ENCODE data around the gene KLHL29.

Gene KLHL29

DNA sequence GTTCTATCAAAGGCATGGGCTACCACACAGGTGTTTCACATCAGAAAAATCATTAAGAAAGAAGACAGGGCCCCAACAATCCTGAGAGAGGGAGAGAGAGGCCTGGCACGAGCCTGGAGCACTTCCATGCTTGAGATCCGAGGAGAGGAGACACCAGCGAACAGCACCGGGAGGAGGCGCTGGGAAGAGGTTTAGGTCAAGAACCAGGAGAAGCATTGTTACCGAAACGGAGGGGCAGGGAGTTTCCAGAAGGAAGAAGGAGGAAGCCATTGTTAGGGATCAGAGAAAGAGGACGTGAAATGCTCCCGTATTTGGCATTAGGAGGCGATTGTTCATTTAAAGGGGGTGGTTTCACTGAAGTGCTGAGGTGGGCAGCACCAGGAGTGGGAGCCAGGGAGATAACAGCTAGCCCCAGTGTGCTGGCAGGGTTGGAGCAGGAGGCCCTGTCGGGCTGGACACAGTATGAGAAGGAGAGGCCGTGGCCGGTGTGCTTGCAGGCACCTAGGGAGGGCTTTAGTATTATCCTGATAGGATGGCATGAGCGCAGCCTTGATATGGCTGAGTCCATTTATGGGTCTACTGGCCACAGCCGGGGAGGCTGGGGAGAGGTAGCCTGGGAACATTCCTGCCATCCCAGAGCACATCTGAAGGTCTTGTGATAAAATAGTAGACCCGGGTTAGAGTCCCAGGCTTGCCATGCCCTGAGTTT is 244.9 kb downstream of the KLHL29 start:
- no peak for DNase-seq (ENCODE audit: low read depth, low spot score)

DNA sequence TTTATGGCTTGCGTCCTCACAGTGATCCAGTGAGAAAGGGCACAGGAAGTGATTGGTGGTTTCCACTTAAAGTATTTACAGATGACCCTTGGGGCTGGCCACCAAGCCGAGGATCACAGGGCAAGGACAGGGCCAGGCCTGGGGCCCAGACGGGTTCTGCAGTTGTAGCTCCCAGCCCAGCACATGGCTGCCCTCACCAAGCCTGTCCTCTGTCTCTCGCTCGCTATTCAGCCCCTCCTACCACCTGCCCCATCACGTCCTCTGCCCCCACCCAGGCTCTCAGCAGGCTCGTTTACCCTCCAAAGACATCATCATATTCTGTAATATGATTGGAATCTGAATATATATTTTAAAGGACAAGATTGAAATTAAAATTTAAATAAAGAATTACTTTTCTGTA is 246.0 kb downstream of the KLHL29 start:
- DNase-seq (ENCODE audit: low read depth, low spot score) = no peak

DNA sequence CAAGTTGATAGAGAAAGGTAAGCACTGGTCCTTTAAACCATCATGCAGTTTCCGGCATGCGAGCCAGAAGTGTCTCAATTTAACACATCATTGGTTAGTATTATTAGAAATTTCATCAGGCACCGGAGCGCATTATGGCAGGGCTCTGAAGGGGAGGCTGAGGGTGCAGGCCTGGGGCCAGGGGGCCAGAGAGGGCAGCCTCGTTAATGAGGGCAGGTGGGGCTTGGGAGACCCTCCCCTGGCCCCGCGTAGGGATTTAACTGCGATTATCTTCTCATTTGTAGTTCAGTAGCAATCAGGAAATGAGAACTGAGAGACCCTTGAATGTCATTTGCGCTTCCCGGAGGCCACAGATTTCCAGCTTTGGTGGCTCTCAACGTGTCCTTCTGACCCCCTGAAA is 246.4 kb downstream of the KLHL29 start:
- DNase-seq (ENCODE audit: low read depth, low spot score) = no peak

DNA sequence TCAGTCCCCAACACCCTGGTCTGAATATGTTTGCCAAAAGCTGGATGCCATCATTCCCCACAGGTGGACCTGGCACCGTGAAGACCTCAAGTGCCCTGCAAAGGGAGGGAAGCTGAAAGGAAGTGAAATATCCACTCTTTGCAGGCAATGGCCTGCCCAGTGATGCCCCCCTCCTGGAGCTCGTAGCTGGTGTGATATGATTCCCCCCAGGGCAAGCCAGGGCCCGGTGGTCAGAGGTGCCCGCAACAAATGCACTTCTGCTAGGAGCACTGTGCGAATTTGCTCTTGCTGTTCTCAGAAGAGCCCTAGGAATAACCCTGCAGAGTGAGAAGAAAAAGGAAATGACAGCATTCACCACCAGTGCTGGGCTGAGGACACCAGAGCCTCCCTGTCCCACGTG is 247.4 kb downstream of the KLHL29 start:
- DNase-seq (ENCODE audit: low read depth, low spot score) = no peak

DNA sequence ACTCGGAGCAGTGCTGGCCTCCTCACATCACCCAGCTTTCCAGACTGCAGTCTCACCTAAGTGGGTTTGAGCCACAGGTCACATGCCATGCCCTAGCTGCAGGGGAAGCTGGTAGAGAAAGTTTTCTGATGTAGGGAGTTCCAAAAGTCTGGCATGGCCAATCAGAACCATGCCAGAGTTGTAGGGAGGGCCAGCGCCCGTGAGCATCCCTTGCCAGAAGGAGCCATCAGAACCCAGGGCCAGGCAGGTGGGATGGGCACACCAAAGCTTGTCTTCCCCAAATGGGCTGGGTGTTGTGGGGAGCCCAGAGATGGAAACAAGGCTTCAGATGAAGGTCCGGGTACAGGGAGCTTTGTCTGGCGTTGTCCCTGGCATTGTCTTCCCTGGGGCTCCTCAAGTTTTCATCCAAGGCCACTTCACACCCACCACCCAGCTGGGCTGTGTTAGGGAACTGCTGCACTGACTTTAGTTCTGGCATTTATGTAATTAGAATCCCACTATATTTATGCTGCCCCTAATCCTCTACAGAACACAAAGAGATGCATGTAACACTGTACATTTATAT is 247.9 kb downstream of the KLHL29 start:
- DNase-seq (ENCODE audit: low read depth, low spot score) = no peak

DNA sequence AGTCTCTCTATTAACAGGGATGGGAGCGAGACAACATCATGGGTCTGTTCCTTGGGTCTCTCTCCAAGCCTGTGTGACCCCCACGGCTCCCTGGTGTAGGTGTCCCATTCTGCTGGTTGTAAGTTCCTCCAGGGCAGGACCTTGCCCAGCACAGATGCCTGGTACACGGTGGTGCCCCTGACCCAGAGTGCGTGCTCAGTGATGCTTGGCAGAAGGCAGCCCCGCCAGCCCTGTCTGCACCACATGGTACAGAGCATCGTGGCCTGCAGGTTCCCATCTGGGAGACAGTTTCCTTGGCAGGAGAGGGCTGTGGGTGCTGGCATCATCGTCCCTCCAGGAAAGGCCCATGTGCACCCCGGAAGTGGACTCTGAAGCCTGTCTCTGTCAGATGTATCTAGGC is 249.0 kb downstream of the KLHL29 start:
- no peak for DNase-seq (ENCODE audit: low read depth, low spot score)

DNA sequence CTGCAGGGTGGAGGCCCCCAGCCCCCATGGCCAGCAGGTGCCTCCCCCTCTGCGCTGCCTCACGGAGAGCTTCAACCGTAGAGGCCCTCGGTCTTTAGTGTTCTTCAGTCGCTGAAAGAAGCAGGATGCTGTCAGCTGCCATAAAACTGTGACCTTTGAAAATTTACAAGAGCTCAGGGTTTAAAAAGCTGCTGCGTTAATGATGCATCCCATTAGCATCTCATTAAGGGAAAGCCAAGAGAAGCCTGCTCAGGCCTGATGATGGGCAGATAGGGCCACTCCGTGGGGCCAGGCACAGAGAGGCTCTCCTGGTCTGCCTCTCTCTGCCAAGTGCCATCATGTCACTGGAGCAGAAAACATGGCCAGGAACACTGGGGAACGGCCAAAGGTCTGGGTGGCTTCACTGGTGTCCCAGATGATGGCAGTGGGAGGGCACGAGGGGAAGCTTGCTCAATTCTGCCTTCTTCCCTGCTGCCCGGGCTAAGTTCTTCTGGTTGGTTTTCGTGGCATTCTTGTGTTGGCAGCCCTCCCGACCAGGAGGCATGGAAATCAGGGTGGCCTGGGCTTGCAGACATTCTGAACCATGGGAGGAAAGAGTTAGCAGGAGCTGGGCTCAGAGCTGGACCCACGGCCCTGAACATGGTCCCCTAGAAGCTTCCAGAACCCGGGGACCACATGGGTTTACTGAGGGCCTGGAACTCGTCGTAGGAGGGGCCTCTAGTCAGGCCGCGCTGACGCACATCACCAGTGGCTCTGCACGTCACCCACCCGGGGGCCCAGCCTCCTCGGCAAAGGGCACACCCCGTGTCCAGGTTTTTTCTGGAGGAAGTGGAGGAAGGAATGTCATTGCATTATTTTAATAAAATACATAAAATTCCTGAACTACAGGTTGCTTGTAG is 250.7 kb downstream of the KLHL29 start:
- DNase-seq (ENCODE audit: low read depth, low spot score) = no peak

DNA sequence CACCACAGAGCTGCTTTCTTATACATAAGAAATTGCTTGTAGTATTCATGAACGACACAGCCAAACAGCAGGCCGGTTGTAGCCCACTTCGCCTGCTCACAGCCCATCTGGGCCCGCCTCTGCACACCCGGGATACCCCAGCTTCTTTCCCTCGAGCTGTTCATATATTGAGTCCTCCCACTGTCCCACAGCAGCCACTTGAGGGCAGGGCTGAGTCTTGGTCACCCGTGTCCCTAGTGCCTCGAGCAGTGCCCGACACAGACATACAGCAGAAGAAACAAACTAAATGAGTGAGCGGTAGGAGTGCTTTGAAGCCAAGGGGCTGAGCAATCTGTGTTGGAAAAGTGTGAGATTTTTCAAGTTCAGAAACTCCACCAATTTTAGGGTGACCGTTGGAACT is 251.4 kb downstream of the KLHL29 start:
- peak; percentile 37 for DNase-seq (ENCODE audit: low read depth, low spot score)

DNA sequence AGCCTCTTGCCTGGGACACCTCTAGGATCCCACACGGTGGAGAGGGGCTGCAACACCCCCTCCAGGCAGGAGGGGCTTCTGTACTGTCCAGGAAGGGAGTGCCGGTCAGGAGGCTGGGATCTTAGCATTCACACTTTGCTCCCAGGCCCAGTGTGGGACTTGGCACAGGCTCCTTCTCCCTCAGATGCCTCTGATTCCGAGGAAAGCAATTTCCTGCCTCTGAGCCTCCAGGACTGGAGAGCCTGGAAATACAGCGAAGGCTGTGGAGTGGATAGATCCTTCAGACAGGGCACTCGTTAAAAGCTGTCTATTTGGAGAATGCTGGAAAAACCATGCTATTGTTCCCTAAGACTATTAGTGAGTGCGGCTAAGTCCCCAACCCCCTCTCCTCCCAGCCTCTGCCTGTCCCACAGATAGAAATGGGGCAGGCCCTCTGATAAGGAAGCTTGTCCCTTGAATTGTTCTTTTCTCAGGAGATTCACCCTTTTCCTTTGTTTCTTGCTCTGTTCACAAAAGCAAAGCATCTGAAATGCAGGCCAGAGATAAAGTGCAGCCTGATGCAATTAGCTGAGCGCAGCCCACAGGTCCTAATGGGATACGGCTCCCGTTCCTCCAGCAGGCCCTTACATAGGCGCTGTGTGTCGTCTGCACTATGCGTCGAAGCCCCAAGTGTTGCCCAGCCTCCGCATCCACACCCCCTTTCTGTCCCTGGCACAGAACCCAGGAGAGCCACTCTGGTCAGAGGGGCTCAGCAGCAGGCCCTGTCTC is 252.2 kb downstream of the KLHL29 start:
- DNase-seq (ENCODE audit: low read depth, low spot score) = peak; percentile 51

DNA sequence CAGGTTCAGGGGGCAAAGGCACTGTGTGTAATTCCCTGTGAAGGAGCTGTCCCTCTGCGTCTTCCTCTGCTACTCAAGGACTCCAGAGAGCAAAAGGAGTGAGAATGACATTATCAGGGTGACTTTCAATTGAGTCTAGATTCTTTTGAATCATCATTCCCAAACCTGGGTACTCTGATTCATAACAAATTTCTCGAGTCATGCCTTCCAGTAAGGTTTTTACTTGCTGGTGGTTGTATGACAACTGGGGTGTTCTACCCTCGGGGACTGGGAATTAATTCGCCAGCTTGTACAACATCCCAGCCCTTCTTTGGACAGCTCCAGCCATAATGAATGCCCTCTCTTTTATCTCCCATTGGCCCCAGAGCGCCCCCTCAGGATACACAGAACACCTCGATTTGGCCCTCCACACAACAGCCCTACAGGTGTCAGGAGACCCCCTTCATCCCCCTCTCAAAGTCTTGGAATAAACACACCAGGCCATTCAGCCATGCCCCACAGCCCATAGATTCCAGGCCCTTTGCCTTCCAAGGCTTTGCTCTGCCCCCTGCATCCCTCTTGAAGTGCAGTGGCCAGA is 254.5 kb downstream of the KLHL29 start:
- DNase-seq (ENCODE audit: low read depth, low spot score) = no peak

DNA sequence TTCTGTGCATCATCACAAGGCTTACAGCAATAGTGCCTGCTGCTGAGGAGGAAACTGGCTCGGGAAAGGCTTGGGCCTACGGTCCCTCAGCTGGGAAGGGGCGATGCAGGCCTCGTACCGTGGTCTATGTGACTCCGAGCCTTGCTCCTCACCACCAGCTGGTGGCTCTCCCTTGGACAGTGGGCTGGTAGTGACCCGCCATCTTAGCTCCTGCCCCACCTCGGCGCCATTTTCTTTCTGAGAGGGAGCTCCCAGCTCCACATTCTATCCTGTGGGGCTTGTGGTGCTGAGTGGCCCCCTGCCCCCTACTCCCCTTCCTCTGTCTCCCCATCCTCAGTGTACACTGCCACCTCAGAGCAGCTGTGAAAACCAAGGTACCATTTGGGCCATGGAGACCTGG is 255.7 kb downstream of the KLHL29 start:
- no peak for DNase-seq (ENCODE audit: low read depth, low spot score)

DNA sequence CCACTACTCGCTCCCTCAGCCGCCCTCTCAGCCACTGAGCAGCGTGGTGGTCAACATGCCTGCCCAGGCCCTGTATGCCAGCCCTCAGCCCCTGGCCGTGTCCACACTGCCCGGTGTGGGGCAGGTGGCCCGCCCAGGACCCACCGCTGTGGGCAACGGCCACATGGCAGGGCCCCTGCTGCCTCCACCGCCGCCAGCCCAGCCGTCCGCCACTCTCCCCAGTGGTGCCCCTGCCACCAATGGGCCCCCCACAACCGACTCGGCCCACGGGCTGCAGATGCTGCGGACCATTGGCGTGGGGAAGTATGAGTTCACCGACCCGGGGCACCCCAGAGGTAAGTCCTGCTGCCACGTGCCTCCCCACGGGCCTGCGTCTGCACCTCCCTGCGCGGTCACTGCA is 257.5 kb downstream of the KLHL29 start:
- no peak for DNase-seq (ENCODE audit: low read depth, low spot score)

DNA sequence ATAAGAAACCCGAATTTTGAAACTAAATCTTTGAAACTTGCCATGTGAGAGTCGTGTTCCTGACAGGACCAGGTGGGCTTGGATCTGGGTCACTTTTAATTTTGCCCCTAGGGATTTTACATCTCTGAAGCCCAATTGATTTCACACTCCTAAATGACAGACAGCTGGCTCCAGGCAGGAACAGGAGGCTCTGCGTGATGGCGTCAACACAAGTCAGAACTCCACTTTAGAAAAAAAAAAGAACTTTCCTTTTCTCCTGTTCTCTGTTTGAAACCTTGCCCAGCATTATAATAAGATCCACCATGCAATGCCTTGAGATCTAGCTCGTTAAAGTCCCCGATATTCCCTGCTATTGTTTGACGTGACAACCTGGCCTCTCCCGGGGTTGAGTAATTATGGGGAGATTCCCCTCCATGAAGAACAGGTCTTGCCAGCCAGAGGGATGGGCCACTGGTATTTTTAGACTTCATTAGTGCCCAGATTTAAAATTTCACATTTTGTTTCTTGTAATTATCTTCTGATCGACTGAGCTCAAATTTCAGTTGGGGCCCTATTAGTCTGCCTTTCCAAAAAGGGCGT is 260.3 kb downstream of the KLHL29 start:
- DNase-seq (ENCODE audit: low read depth, low spot score) = no peak

DNA sequence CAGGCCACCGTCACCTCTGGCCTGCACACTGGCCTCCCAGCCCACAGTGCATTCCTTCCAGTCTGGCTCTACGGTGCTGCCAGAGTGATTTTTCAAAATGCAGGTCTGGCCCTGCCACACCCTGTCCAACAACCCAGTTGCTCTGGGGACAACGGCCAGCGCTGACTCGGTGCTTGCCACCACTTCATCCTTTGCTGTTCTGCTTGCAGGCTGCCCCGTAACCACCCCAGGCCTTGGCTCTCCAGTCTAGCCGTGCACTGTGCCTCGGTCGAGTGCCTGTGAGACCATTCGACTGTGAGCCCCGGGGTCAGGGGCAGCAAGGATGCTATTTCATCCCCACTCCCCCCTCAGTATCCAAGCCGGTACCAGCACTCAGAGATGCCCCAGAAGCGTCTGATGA is 262.6 kb downstream of the KLHL29 start:
- no peak for DNase-seq (ENCODE audit: low read depth, low spot score)

DNA sequence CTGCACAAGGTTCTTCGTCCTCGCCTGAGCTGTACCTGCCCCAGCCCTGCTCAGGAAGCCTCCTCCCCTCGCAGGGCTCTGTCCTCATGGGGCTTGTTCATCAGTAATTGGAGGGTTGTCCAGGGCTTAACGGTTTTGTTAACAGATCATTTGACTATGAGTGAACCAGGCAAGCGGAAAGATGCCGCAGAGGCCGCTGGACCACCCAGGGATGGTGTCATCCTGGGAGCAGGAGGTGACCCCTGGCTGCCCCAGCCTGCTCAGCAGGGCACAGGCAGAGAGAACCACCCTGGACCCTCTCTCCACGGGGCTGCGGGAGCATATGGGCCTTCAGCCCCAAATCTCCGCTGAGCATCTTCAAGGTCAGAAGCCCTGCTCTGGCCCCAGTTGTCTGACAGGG is 264.3 kb downstream of the KLHL29 start:
- no peak for DNase-seq (ENCODE audit: low read depth, low spot score)

DNA sequence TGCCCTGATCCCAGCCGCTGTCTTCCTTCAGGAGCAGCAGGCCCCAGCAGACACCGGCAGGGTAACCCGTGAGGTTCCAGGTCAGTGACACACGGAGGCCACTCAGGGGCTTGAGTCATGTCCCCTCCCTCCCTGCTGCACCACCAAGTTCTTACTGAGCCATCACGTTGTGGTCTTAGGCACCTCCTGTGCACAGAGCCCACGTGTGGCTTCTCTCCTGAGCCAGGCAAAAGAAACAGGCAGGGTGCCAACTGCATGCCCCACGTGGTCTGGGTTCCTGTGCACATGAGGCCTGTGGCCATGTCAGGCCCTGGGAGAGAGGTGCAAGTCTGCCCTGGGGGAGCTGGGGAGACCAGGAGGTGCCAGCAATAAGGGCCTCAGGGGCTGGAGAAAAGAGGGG is 264.8 kb downstream of the KLHL29 start:
- no peak for DNase-seq (ENCODE audit: low read depth, low spot score)

DNA sequence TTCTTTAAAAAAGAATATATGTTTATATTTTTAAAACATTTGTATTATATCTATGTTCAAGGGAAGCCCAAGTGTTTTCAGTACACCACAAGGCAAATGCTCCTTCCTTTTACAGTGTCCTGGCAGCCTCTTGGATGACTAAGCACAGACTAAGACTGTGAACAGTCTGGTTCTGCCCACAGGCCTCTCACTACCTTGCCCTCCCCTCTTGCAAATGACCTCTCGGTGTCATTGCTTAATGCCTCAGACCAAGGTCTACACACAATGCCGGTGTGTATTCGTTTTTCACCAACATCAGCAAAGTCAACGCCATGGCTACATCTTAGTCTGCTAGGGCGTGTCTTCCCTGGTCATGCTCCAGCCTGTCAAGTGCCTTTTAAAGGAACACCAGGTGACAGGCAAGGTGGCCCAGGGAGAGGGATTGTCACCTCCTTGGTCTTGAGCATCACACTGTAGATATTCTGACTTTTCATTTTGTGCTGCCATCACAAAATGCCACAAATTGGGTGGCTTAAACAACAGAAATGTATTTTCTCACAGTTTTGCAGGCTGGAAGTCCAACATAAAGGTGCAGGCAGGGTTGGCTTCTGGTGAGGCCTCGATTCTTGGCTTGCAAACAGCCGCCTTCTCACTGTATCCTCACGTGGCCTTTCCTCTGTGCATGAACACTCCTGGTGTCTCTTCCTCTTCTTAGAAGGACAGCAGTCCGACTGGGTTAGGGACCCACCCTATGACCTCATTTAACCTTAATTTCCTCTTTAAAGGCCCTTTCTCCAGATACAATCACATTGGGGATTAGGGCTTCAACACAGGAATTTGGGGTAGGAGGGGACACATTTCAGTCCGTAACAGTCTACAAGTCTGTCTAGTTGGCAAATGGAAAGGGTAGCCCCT is 266.5 kb downstream of the KLHL29 start:
- no peak for DNase-seq (ENCODE audit: low read depth, low spot score)

DNA sequence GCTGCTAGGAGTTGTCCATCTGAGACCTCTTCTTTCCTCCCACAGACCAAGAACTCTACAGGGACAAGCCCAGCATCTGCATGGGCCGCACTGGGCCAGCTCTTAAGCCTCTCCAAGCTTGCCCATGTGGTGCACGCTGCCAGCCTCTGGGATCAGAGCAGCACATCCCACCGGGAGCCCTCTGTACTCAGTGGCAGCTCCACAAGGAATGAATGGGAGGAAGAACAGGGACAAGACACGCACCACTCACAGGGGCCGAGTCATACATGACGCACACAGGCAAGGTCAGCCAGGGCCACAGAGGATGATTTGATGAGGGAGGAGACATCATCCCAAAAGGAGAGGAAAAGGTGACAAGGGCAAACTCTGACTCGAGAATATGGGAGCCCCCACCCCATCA is 268.3 kb downstream of the KLHL29 start:
- no peak for DNase-seq (ENCODE audit: low read depth, low spot score)

DNA sequence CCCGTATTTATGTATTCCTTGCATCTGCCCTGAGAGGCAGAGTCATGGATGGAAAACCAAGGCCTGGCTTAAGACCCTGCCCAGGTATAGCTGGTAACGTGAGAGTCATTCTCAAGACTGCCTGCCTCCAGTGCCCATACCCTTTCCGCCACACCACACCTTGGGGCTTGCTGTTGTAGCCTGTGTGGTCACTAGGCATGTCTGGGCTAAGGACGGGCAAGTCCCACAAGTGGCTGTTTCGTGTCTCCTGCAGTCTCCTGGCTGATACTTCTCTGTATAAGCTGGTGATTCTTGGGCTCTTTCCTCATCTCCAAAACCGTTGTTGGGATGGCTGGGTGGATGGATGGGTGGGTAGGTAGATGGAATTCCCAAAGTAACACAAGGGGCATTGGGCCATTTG is 269.8 kb downstream of the KLHL29 start:
- DNase-seq (ENCODE audit: low read depth, low spot score) = no peak

DNA sequence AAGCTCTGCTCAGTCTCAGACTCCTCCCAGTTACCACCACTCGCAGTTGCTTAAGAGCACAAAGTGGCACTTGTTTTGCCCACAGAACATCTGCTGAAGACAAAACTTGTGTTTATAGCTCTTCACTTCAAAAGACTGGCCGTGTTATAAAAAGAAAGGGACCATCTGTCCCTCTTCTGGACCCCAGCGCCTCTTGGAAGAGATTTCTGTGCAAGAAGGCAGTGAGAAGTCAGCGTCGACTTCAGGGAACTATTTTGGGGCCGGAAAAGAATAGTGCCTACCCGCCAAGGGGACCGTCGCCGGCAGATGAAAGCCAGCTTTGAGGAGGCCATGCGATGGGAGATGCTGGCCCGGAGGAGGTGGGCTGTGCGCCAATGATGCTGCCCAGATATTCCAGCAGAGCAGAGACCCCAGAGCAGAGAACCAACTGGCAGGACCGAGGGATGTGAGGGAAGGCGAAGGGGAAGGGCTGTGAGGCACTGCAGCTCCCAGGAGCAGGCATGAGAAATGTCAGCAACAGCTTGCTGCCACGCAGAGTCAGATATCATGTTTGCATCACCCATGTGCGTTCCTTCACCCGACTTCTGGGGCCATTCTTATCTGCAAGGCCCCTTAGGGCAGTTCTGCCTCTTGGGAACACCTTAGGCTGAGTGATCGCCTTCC is 271.1 kb downstream of the KLHL29 start:
- DNase-seq (ENCODE audit: low read depth, low spot score) = no peak
